H9 (cell line): ENCODE results near the gene S100A8. TPM values are rescaled to one million over a fixed set of nuclear protein-coding genes. Genes with fewer than 3 reads are reported as not detected.

Source experiments
- DNase-seq: peaks from one replicate; pipeline ENCODE4 v3.0.0-alpha.2; 2017
- H2AFZ ChIP-seq: one replicate; pipeline ENCODE4 v1.6.1; 2013; ENCODE audit warnings: mild to moderate bottlenecking, low read length, control low read depth, moderate library complexity
- H2AK5ac ChIP-seq: 2 replicates; pipeline ENCODE4 v1.6.1; 2013; ENCODE audit warnings: low read length, control low read depth, mixed read lengths; ENCODE audit not compliant: insufficient read length
- H2BK120ac ChIP-seq: one replicate; pipeline ENCODE4 v1.6.1; 2013; ENCODE audit warnings: low read depth, mild to moderate bottlenecking, low read length, control low read depth, inconsistent platforms; ENCODE audit not compliant: poor library complexity, severe bottlenecking
- H2BK12ac ChIP-seq: 2 replicates; pipeline ENCODE4 v1.6.1; 2013; ENCODE audit warnings: low read length, control low read depth, mixed read lengths, low read depth; ENCODE audit not compliant: insufficient read length
- H2BK15ac ChIP-seq: 2 replicates; pipeline ENCODE4 v1.6.1; 2013; ENCODE audit warnings: low read depth, low read length, control low read depth
- H2BK20ac ChIP-seq: one replicate; pipeline ENCODE4 v1.6.1; 2013; ENCODE audit warnings: low read depth, mild to moderate bottlenecking, low read length, control low read depth, inconsistent platforms; ENCODE audit not compliant: poor library complexity, severe bottlenecking
- H2BK5ac ChIP-seq: 2 replicates; pipeline ENCODE4 v1.6.1; 2013; ENCODE audit warnings: low read length, control low read depth, mixed read lengths; ENCODE audit not compliant: insufficient read length
- H3K14ac ChIP-seq: 2 replicates; pipeline ENCODE4 v1.6.1; 2013; ENCODE audit warnings: low read length, control low read depth; ENCODE audit not compliant: insufficient read depth
- H3K18ac ChIP-seq: 2 replicates; pipeline ENCODE4 v1.6.1; 2013; ENCODE audit warnings: low read depth, mild to moderate bottlenecking, mixed read lengths, low read length, control low read depth; ENCODE audit not compliant: insufficient read length
- H3K23ac ChIP-seq: 2 replicates; pipeline ENCODE4 v1.6.1; 2013; ENCODE audit warnings: low read length, control low read depth, mixed read lengths, low read depth; ENCODE audit not compliant: insufficient read length
- H3K23me2 ChIP-seq: 2 replicates; pipeline ENCODE4 v1.6.1; 2013; ENCODE audit warnings: low read depth, mild to moderate bottlenecking, mixed read lengths, low read length, control low read depth; ENCODE audit not compliant: insufficient read length, poor library complexity, severe bottlenecking
- H3K27ac ChIP-seq: 2 replicates; pipeline ENCODE4 v1.5.1; 2013; ENCODE audit warnings: low read length, control low read depth, mixed read lengths, low read depth; ENCODE audit not compliant: insufficient read length
- H3K27me3 ChIP-seq: 2 replicates; pipeline ENCODE4 v1.6.1; 2013; ENCODE audit warnings: low read length, control low read depth, inconsistent platforms; ENCODE audit not compliant: insufficient read depth
- H3K4ac ChIP-seq: 2 replicates; pipeline ENCODE4 v1.6.1; 2013; ENCODE audit warnings: low read depth, mild to moderate bottlenecking, control low read depth, inconsistent platforms, low read length, moderate library complexity
- H3K4me1 ChIP-seq: 2 replicates; pipeline ENCODE4 v1.6.1; 2013; ENCODE audit warnings: low read length, control low read depth, inconsistent platforms; ENCODE audit not compliant: insufficient read depth
- H3K4me2 ChIP-seq: 2 replicates; pipeline ENCODE4 v1.6.1; 2013; ENCODE audit warnings: low read length, control low read depth, mixed read lengths; ENCODE audit not compliant: insufficient read length, insufficient read depth
- H3K56ac ChIP-seq: 2 replicates; pipeline ENCODE4 v1.6.1; 2013; ENCODE audit warnings: low read depth, mild to moderate bottlenecking, mixed read lengths, low read length, control low read depth; ENCODE audit not compliant: insufficient read length
- H3K79me1 ChIP-seq: 2 replicates; pipeline ENCODE4 v1.6.1; 2013; ENCODE audit warnings: low read depth, mild to moderate bottlenecking, moderate library complexity, low read length, control low read depth, inconsistent platforms; ENCODE audit not compliant: insufficient read depth, poor library complexity, severe bottlenecking
- H3K79me2 ChIP-seq: 2 replicates; pipeline ENCODE4 v1.6.1; 2013; ENCODE audit warnings: low read length, control low read depth, inconsistent platforms; ENCODE audit not compliant: insufficient read depth
- H3K9ac ChIP-seq: 2 replicates; pipeline ENCODE4 v1.6.1; 2013; ENCODE audit warnings: low read length, control low read depth, mixed read lengths; ENCODE audit not compliant: insufficient read length; ENCODE audit errors: extremely low read depth
- H3K9me3 ChIP-seq: one replicate; pipeline ENCODE4 v1.6.1; 2013; ENCODE audit warnings: low read depth, low read length, inconsistent platforms; ENCODE audit not compliant: control insufficient read depth
- H3T11ph ChIP-seq: one replicate; pipeline ENCODE4 v1.6.1; 2013; ENCODE audit warnings: mild to moderate bottlenecking, low read length, control low read depth, inconsistent platforms
- H4K20me1 ChIP-seq: one replicate; pipeline ENCODE4 v1.6.1; 2013; ENCODE audit not compliant: control insufficient read depth, insufficient read length, insufficient read depth
- H4K5ac ChIP-seq: 2 replicates; pipeline ENCODE4 v1.6.1; 2013; ENCODE audit warnings: low read depth, mild to moderate bottlenecking, mixed read lengths, low read length, control low read depth; ENCODE audit not compliant: insufficient read length
- H4K8ac ChIP-seq: replicated peaks from 2 replicates; pipeline ENCODE4 v1.6.1; 2013; ENCODE audit warnings: low read length, control low read depth, mixed read lengths, low read depth; ENCODE audit not compliant: insufficient read length
- H4K91ac ChIP-seq: 2 replicates; pipeline ENCODE4 v1.6.1; 2013; ENCODE audit warnings: low read depth, mild to moderate bottlenecking, moderate library complexity, mixed read lengths, low read length, control low read depth; ENCODE audit not compliant: insufficient read length
- H3K27ac Mint-ChIP-seq, 3 experiments: 2 replicates in 2 of 3; 3 replicates in 1 of 3; pipeline ENCODE4 v1.8.0; 2020 to 2021; ENCODE audit warnings: mixed read lengths in 3 of 3, mild to moderate bottlenecking in 1 of 3, moderate library complexity in 1 of 3
- H3K27me3 Mint-ChIP-seq: 2 replicates; pipeline ENCODE4 v1.8.0; 2021; ENCODE audit warnings: low read depth, mild to moderate bottlenecking, moderate library complexity, mixed read lengths
- H3K36me3 Mint-ChIP-seq, 3 experiments: 2 replicates in 2 of 3; 3 replicates in 1 of 3; pipeline ENCODE4 v1.8.0; 2020 to 2021; ENCODE audit warnings: low read depth in 3 of 3, mixed read lengths in 3 of 3; ENCODE audit not compliant: insufficient read depth in 1 of 3
- H3K4me1 Mint-ChIP-seq, 2 experiments: 2 replicates each; pipeline ENCODE4 v1.8.0; 2020; ENCODE audit warnings: mixed read lengths in 2 of 2
- H3K4me3 Mint-ChIP-seq, 2 experiments: 2 replicates in 1 of 2; 3 replicates in 1 of 2; pipeline ENCODE4 v1.8.0; 2020 to 2021; ENCODE audit warnings: mild to moderate bottlenecking in 2 of 2, mixed read lengths in 2 of 2, moderate library complexity in 1 of 2
- H3K9me3 Mint-ChIP-seq, 2 experiments: 2 replicates in 1 of 2; 3 replicates in 1 of 2; pipeline ENCODE4 v1.8.0; 2020; ENCODE audit warnings: mild to moderate bottlenecking in 2 of 2, mixed read lengths in 2 of 2, moderate library complexity in 1 of 2
- CTCF ChIP-seq: fragments of 200-600 bp; sonication (generic); conservative IDR thresholded peaks from 3 replicates; pipeline ENCODE4 v1.8.0; 2021; ENCODE audit warnings: antibody characterized with exemption, mild to moderate bottlenecking
- WGBS: extraction: QIAGEN DNeasy Blood & Tissue Kit; methylation state at CpG from one replicate; pipeline ENCODE4 v1.1.7; 2013; ENCODE audit warnings: missing lambda C conversion rate, low lambda C conversion rate, mixed read lengths; ENCODE audit not compliant: insufficient read length; ENCODE audit errors: extremely low coverage; 5-methylcytosine and 5-hydroxymethylcytosine counted together
- total RNA-seq: library from RNA; stranded (reverse); gene quantifications from 2 replicates; pipeline ENCODE4 v1.2.1, GENCODE V29; 2021

Gene S100A8
- total RNA-seq, 1 experiment from 2014 or later = not detected

- Histone ChIP-seq H3K4me1 (no peaks in the 10 kb centered on the region), H3K18ac (no peak overlapping the region), H2BK12ac (no peak overlapping the region), H2AK5ac (no peak overlapping the region), H3K9ac (no peak overlapping the region), H4K91ac (no peak overlapping the region), H3K27me3 (no peaks in the 10 kb centered on the region), H3K4me2 (no peak overlapping the region), H2AFZ (no peak overlapping the region), H3K79me2 (no peaks in the 10 kb centered on the region), H3K14ac (no peak overlapping the region), H4K8ac (no peak overlapping the region), H3K23ac (no peak overlapping the region), H2BK15ac (no peak overlapping the region), H3K9me3 (no peaks in the 10 kb centered on the region), H2BK120ac (no peak overlapping the region), H3K56ac (no peak overlapping the region), H4K20me1 (no peaks in the 10 kb centered on the region), H2BK5ac (no peak overlapping the region), H4K5ac (no peak overlapping the region), H3K23me2 (no peaks in the 10 kb centered on the region), H3K27ac (no peak overlapping the region), H3K79me1 (no peaks in the 10 kb centered on the region), H3T11ph (no peak overlapping the region), H3K4ac (no peak overlapping the region), H2BK20ac (no peak overlapping the region)
- TF ChIP-seq CTCF = no peak
- WGBS = no CpG with 5 or more reads among the region's 12 CpGs
- no peaks in the 10 kb centered on the region for H3K36me3 Mint-ChIP-seq
- peak; percentile 17 for DNase-seq
- no peaks in the 10 kb centered on the region for H3K4me1 Mint-ChIP-seq
- H3K27me3 Mint-ChIP-seq = peaks cover 4% of the 10 kb centered on the region
- peaks cover 0 to 10% of the 10 kb centered on the region in 2 experiments; a peak in 1 of 5 replicates for H3K9me3 Mint-ChIP-seq
- no peak overlapping the region for H3K27ac Mint-ChIP-seq
- no peak overlapping the region for H3K4me3 Mint-ChIP-seq
Measured at GRCh38 chr1:153364766-153365666, 25.9 kb downstream of the S100A8 start.
